Mesodermal cell (in vitro differentiated cells): ENCODE results near the gene BST1.

Source experiments
- H3K27ac ChIP-seq: 2 replicates; pipeline ENCODE4 v1.7.0; 2013; ENCODE audit warnings: mild to moderate bottlenecking, low read depth, low read length, moderate library complexity; ENCODE audit not compliant: severe bottlenecking
- H3K36me3 ChIP-seq: 2 replicates; pipeline ENCODE4 v1.7.1; 2013; ENCODE audit warnings: mild to moderate bottlenecking, low read length, moderate library complexity; ENCODE audit not compliant: control insufficient read depth, insufficient read depth
- H3K4me1 ChIP-seq: one replicate; pipeline ENCODE4 v1.7.1; 2013; ENCODE audit warnings: mild to moderate bottlenecking, low read length; ENCODE audit not compliant: insufficient read depth, control insufficient read depth, poor library complexity, severe bottlenecking
- H3K4me3 ChIP-seq: 2 replicates; pipeline ENCODE4 v1.7.0; 2013; ENCODE audit warnings: low read length, control low read depth, mild to moderate bottlenecking; ENCODE audit not compliant: insufficient read depth, poor library complexity, severe bottlenecking; ENCODE audit errors: extremely low read depth
- H3K9me3 ChIP-seq: 2 replicates; pipeline ENCODE4 v1.7.1; 2013; ENCODE audit warnings: mild to moderate bottlenecking, low read length, moderate library complexity; ENCODE audit not compliant: control insufficient read depth
- WGBS, 2 experiments: methylation state at CpG; one replicate each; pipeline ENCODE4 v1.1.5; 2013; ENCODE audit warnings: missing lambda C conversion rate in 2 of 2; ENCODE audit not compliant: insufficient coverage in 2 of 2; 5-methylcytosine and 5-hydroxymethylcytosine counted together

BST1 gene

GRCh38 chr4:15659768-15660570, 42.9 kb upstream of the BST1 start:
- WGBS, 2 experiments: no CpG with 5 or more reads among the region's 5 CpGs
- Histone ChIP-seq H3K9me3 (no peaks in the 10 kb centered on the region), H3K27ac (no peak overlapping the region), H3K36me3 (peaks cover 50% of the 10 kb centered on the region), H3K4me1 (peaks cover 10% of the 10 kb centered on the region), H3K4me3 (no peak overlapping the region)

- peaks cover 55% of the 10 kb centered on the region for H3K36me3 ChIP-seq
- H3K9me3 ChIP-seq: no peaks in the 10 kb centered on the region
- H3K4me1 ChIP-seq: peaks cover 11% of the 10 kb centered on the region
- H3K27ac ChIP-seq: no peak overlapping the region
- H3K4me3 ChIP-seq: no peak overlapping the region
- 100% methylated on average over 1 of the region's 3 CpGs for WGBS, 2 experiments
Observed at GRCh38 chr4:15665753-15666365, 37.0 kb upstream of the BST1 start.

GRCh38 chr4:15667006-15667405, 35.9 kb upstream of the BST1 start:
- Histone ChIP-seq H3K27ac (no peak overlapping the region), H3K4me3 (no peak overlapping the region), H3K4me1 (peaks cover 11% of the 10 kb centered on the region), H3K36me3 (peaks cover 59% of the 10 kb centered on the region), H3K9me3 (no peaks in the 10 kb centered on the region)
- no CpG with 5 or more reads among the region's 4 CpGs for whole genome bisulfite sequencing, 2 experiments

GRCh38 chr4:15668566-15669435, 34.1 kb upstream of the BST1 start:
- no peak overlapping the region for H3K27ac ChIP-seq
- no CpG with 5 or more reads among the region's 1 CpG for WGBS, 2 experiments
- peaks cover 11% of the 10 kb centered on the region for H3K4me1 ChIP-seq
- no peaks in the 10 kb centered on the region for H3K9me3 ChIP-seq
- H3K36me3 ChIP-seq: peaks cover 67% of the 10 kb centered on the region
- no peak overlapping the region for H3K4me3 ChIP-seq

GRCh38 chr4:15670576-15670975, 32.3 kb upstream of the BST1 start:
- H3K9me3 ChIP-seq: no peaks in the 10 kb centered on the region
- H3K27ac ChIP-seq: no peak overlapping the region
- peaks cover 11% of the 10 kb centered on the region for H3K4me1 ChIP-seq
- peaks cover 63% of the 10 kb centered on the region for H3K36me3 ChIP-seq
- WGBS, 2 experiments: no CpG with 5 or more reads among the region's 3 CpGs
- H3K4me3 ChIP-seq: no peak overlapping the region

GRCh38 chr4:15672101-15672500, 30.8 kb upstream of the BST1 start:
- Histone ChIP-seq H3K4me3 (no peak overlapping the region), H3K4me1 (peaks cover under 1% of the 10 kb centered on the region), H3K27ac (no peak overlapping the region), H3K9me3 (no peaks in the 10 kb centered on the region), H3K36me3 (peaks cover 50% of the 10 kb centered on the region)
- 100% methylated on average over 1 of the region's 3 CpGs for WGBS, 2 experiments

GRCh38 chr4:15673337-15673736, 29.5 kb upstream of the BST1 start:
- Histone ChIP-seq H3K4me3 (no peak overlapping the region), H3K9me3 (no peaks in the 10 kb centered on the region), H3K36me3 (peaks cover 49% of the 10 kb centered on the region), H3K4me1 (peaks cover 6% of the 10 kb centered on the region), H3K27ac (no peak overlapping the region)
- no CpG with 5 or more reads among the region's 1 CpG for WGBS, 2 experiments

GRCh38 chr4:15674046-15674445, 28.8 kb upstream of the BST1 start:
- Histone ChIP-seq H3K4me1 (peaks cover 6% of the 10 kb centered on the region), H3K36me3 (peaks cover 49% of the 10 kb centered on the region), H3K27ac (no peak overlapping the region), H3K9me3 (no peaks in the 10 kb centered on the region), H3K4me3 (no peak overlapping the region)
- no CpG with 5 or more reads among the region's 2 CpGs for WGBS, 2 experiments

- H3K4me3 ChIP-seq: no peak overlapping the region
- WGBS, 2 experiments: no CpG with 5 or more reads among the region's 4 CpGs
- H3K4me1 ChIP-seq: peaks cover 6% of the 10 kb centered on the region
- no peaks in the 10 kb centered on the region for H3K9me3 ChIP-seq
- peaks cover 52% of the 10 kb centered on the region for H3K36me3 ChIP-seq
- no peak overlapping the region for H3K27ac ChIP-seq
Observed at GRCh38 chr4:15674926-15675325, 27.9 kb upstream of the BST1 start.

- H3K4me1 ChIP-seq: peaks cover 6% of the 10 kb centered on the region
- peaks cover 50% of the 10 kb centered on the region for H3K36me3 ChIP-seq
- H3K4me3 ChIP-seq: no peak overlapping the region
- no peak overlapping the region for H3K27ac ChIP-seq
- WGBS, 2 experiments: 70 to 80% methylated on average over 1 to 2 of the region's 3 CpGs
- no peaks in the 10 kb centered on the region for H3K9me3 ChIP-seq
Observed at GRCh38 chr4:15675356-15675755, 27.5 kb upstream of the BST1 start.
